OCI-LY7 (cell line): ENCODE measurements around the gene WNT6. TPM values are rescaled to one million over a fixed set of nuclear protein-coding genes. Genes with fewer than 3 reads are reported as not detected.

Source experiments
- BruUV-seq: library from RNA; stranded (reverse); fragments of 400-500 nt; replicated peaks from 2 replicates; lab custom pipeline; 2021; lab: Mats Ljungman, UMichigan
- CTCF ChIA-PET: fragments of 300-600 bp; sonication (Branson Sonifier 250); formaldehyde crosslinking; loops from one replicate; lab custom pipeline; 2022; ENCODE audit warnings: antibody characterized with exemption; ENCODE audit not compliant: unreplicated experiment; lab: Charles Lee
- POLR2A ChIA-PET: fragments of 300-600 bp; sonication (Branson Sonifier 250); formaldehyde crosslinking; loops from one replicate; lab custom pipeline; 2022; ENCODE audit warnings: antibody characterized with exemption; lab: Charles Lee
- DNase-seq: peaks from one replicate; pipeline ENCODE4 v3.0.0-alpha.2; 2015; ENCODE audit warnings: low spot score
- H2AFZ ChIP-seq: fragments of 200-600 bp; sonication (generic), shearing (Covaris generic); 2 replicates; pipeline ENCODE4 v1.6.1; 2014; ENCODE audit warnings: mild to moderate bottlenecking, antibody characterized with exemption, low read length, moderate library complexity
- H3K27ac ChIP-seq: fragments of 200-600 bp; sonication (generic); 2 replicates; pipeline ENCODE4 v1.5.1; 2014; ENCODE audit warnings: mixed run types, low read depth, mild to moderate bottlenecking, moderate library complexity, low read length, inconsistent platforms; ENCODE audit not compliant: poor library complexity, severe bottlenecking
- H3K36me3 ChIP-seq: fragments of 200-600 bp; sonication (generic); 2 replicates; pipeline ENCODE4 v1.6.1; 2014; ENCODE audit warnings: mild to moderate bottlenecking, antibody characterized with exemption, low read length, moderate library complexity, mixed read lengths; ENCODE audit not compliant: insufficient read depth
- H3K4me1 ChIP-seq: fragments of 200-600 bp; sonication (generic); 2 replicates; pipeline ENCODE4 v1.5.1; 2014; ENCODE audit warnings: mild to moderate bottlenecking, low read length; ENCODE audit not compliant: insufficient read depth, poor library complexity, severe bottlenecking
- H3K4me2 ChIP-seq: fragments of 200-600 bp; sonication (generic); 2 replicates; pipeline ENCODE4 v1.6.1; 2014; ENCODE audit warnings: mild to moderate bottlenecking, low read length
- H3K4me3 ChIP-seq: fragments of 200-600 bp; sonication (generic); 2 replicates; pipeline ENCODE4 v1.5.1; 2014; ENCODE audit warnings: mild to moderate bottlenecking, low read depth, low read length; ENCODE audit not compliant: poor library complexity, severe bottlenecking
- H3K79me2 ChIP-seq: fragments of 200-600 bp; sonication (generic); 2 replicates; pipeline ENCODE4 v1.6.1; 2016; ENCODE audit warnings: low read depth, mild to moderate bottlenecking, low read length, moderate library complexity, mixed read lengths; ENCODE audit not compliant: insufficient read depth
- H3K9me2 ChIP-seq: fragments of 200-600 bp; sonication (generic); 2 replicates; pipeline ENCODE4 v1.6.1; 2016; ENCODE audit warnings: mild to moderate bottlenecking, low read length, mixed read lengths; ENCODE audit not compliant: insufficient read depth
- H3K9me3 ChIP-seq: fragments of 200-600 bp; sonication (generic); 2 replicates; pipeline ENCODE4 v1.6.1; 2014; ENCODE audit warnings: mild to moderate bottlenecking, mixed run types, low read length, mixed read lengths
- H4K20me1 ChIP-seq: fragments of 200-600 bp; sonication (generic); 2 replicates; pipeline ENCODE4 v1.6.1; 2014; ENCODE audit warnings: mild to moderate bottlenecking, antibody characterized with exemption, low read length, moderate library complexity, mixed read lengths; ENCODE audit not compliant: insufficient read depth
- CTCF ChIP-seq: fragments of 200-600 bp; sonication (generic); conservative IDR thresholded peaks from 2 replicates; pipeline ENCODE4 v1.5.1; 2014; ENCODE audit warnings: mild to moderate bottlenecking, antibody characterized with exemption, low read length, moderate library complexity, mixed read lengths
- EZH2phosphoT487 ChIP-seq: fragments of 200-600 bp; sonication (generic); IDR thresholded peaks from 2 replicates; pipeline ENCODE4 v1.6.1; 2018; ENCODE audit warnings: low read depth, borderline replicate concordance, mild to moderate bottlenecking, mixed run types, antibody characterized with exemption, low read length, moderate library complexity, mixed read lengths
- intact Hi-C: fragments of 100-400 bp; cut with micrococcal nuclease; formaldehyde crosslinking; loops from one replicate; pipeline ENCODE4 v1.10.0; 2022; ENCODE audit not compliant: unreplicated experiment
- total RNA-seq, 2 experiments: library from RNA; depleted of rRNA in 1 of 2; stranded (reverse); fragments of >200 nt in 1 of 2; shearing (Covaris generic) in 1 of 2; gene quantifications; 2 replicates each; pipeline ENCODE4 v1.2.3, GENCODE V29; 2014 to 2022

Gene WNT6
- total RNA-seq, 2 experiments from 2014 or later = 0.74 TPM; not detected in 1

DNA sequence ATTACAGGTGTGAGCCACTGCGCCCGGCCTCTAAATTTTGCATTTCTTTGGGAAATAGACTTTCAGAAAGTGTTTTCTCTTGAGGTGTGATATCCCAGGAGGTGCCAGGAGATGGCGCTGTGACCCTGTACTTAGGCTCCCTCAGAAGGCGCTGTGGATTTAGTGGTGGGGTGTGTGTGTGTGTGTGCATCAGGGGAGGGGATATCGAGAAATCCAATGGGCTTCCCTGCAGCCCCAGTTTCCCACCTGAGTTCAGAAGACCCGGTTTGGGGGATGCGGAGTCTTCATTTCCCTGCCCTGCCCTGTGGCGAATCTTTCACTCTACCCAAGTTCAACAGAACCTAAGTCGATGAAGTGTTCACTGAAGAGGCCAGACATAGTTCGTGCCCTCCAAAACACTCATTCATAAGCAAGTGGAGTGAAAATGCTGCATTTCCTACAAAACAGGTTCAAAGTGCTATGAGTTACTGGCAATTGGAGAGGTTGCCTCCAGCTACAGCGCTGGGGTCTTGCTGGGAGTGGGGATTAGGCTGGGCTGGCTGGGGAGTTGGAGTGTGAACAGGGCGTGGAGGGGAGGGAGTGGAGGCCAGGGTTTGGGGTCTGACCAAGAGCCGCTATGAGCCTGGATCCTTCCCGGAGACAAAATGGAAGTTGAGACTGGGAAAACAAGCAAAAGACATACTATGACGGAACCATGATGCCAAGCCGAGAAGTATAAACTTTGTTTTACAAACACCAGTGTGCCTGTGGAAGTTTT, 6.5 kb upstream of the WNT6 start:
- ChIA-PET POLR2A (interaction anchor here (0.7 kb wide), 1 partner anchor 14 kb away, joined by 3 read pairs; no protein-coding TSS in a partner anchor), CTCF (no interaction called here)
- no peak overlapping the region for H3K27ac ChIP-seq
- H3K9me2 ChIP-seq = no peaks in the 10 kb centered on the region
- no peaks in the 10 kb centered on the region for H3K9me3 ChIP-seq
- H3K4me1 ChIP-seq = no peaks in the 10 kb centered on the region
- no TSS peak for BruUV-seq
- TF ChIP-seq EZH2phosphoT487 (no peak), CTCF (peak; percentile 91)
- H3K4me3 ChIP-seq = no peak overlapping the region
- no peak overlapping the region for H2AFZ ChIP-seq
- H4K20me1 ChIP-seq = no peaks in the 10 kb centered on the region
- DNase-seq = peak; percentile 67
- no peaks in the 10 kb centered on the region for H3K79me2 ChIP-seq
- H3K4me2 ChIP-seq = no peak overlapping the region
- H3K36me3 ChIP-seq = no peaks in the 10 kb centered on the region
- intact Hi-C loops = loop anchor here (1.0 to 5.0 kb wide), 4 partner anchors 24 to 144 kb away; no protein-coding TSS in a partner anchor

GRCh38 chr2:218853766-218854165, 5.8 kb upstream of the WNT6 start:
- no peak overlapping the region for H2AFZ ChIP-seq
- no peaks in the 10 kb centered on the region for H3K79me2 ChIP-seq
- BruUV-seq = no TSS peak
- ChIA-PET POLR2A (no interaction called here), CTCF (no interaction called here)
- H3K4me1 ChIP-seq = no peaks in the 10 kb centered on the region
- H3K9me2 ChIP-seq = no peaks in the 10 kb centered on the region
- no peaks in the 10 kb centered on the region for H3K36me3 ChIP-seq
- TF ChIP-seq CTCF = no peak
- no peak for TF ChIP-seq EZH2phosphoT487
- H4K20me1 ChIP-seq = no peaks in the 10 kb centered on the region
- no peak overlapping the region for H3K27ac ChIP-seq
- H3K4me2 ChIP-seq = no peak overlapping the region
- DNase-seq = no peak
- no peaks in the 10 kb centered on the region for H3K9me3 ChIP-seq
- intact Hi-C loops = loop anchor here (2.0 to 5.0 kb wide), 3 partner anchors 23 to 144 kb away; no protein-coding TSS in a partner anchor
- H3K4me3 ChIP-seq = no peak overlapping the region

DNA sequence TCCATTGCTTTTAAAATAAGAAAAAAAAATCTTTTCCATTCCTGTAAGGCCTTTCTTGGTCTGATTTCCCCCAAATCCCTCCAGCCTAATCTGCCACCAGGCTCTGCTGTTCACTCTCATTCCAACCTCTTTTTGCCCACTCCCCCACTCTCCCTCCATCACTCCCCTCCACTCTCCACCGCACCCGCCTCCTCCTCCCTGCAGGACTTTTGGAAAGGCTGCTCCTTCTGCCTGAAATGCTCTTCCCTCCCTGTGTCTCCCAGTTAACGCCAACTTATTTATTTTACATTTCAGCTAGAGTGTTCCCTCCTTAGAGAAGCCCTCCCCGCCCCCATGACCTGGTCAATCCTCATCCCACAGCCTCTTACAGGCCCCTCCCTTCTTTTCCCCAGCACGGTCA, 4.7 kb upstream of the WNT6 start:
- H3K9me3 ChIP-seq = no peaks in the 10 kb centered on the region
- TF ChIP-seq EZH2phosphoT487 (no peak), CTCF (no peak)
- no peaks in the 10 kb centered on the region for H3K9me2 ChIP-seq
- no peak overlapping the region for H2AFZ ChIP-seq
- H3K4me1 ChIP-seq = no peaks in the 10 kb centered on the region
- POLR2A ChIA-PET = no interaction called here
- H4K20me1 ChIP-seq = no peaks in the 10 kb centered on the region
- no peak overlapping the region for H3K4me2 ChIP-seq
- H3K79me2 ChIP-seq = no peaks in the 10 kb centered on the region
- no peak overlapping the region for H3K4me3 ChIP-seq
- no peaks in the 10 kb centered on the region for H3K36me3 ChIP-seq
- intact Hi-C loops = loop anchor here (5.0 kb wide), 1 partner anchor 142 kb away; no protein-coding TSS in a partner anchor
- CTCF ChIA-PET = no interaction called here
- no peak overlapping the region for H3K27ac ChIP-seq
- DNase-seq = no peak
- no TSS peak for BruUV-seq
